ENCODE measurements around the gene GSTO2.

DNA sequence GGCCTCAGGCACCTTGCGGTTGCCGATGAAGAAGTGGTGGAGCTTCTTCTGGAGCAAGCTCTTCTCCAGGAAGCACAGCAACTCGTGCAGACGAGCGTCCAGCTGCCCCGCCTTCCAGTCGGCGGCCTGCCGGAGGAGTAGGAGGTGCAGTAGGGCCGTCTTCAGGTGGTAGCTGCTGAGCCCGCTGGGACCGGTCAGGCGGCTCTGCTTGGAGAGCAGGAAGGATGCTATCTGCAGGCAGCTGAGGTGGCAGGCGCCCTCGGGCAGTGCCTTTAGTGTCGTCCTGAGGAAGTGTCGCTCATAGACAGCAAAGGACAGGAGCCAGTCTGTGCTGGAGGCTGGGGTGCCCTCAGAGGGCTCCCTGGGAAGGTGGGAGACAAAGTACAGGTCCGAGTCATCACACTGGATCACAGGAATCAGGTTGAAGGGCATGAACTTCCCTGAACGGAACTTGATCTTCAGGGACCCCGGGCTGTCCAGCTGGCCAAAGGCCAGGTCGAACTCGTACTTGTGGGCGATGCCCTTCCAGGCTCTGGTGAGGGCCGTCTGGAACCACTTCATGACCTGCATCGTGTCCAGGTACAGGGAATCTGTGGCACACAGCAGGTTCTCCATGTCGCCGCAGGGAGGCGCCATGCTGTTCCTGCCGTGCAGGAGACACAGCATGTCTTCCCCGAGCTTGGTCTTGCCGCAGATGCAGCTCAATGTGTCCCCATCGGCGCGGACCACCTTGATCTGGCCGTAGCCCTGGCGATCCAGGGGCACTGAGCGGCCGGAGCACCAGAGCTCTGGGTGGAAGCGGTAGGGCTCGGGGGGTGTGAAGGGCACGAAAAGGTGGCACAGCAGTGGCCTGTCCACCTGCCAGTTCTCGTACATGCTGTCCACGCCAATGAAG lies 45.9 kb downstream of the GSTO2 start:
- TF ChIP-seq GATA3 (IDR thresholded peaks at IDR 0.05; ENCODE audit: low read depth, low read length) (no peak), GATA2 (IDR thresholded peaks at IDR 0.05; ENCODE audit: low read depth, low read length) (no peak)
